GM19463 (cell line): Measurements from ENCODE around the gene THBS3.
"Not testable (repeated sequence)": the region's sequence is repeated elsewhere in the genome, so short reads cannot be mapped to it uniquely, and the experiment has no call there.

ENCODE experiments used
- ATAC-seq: cut with Tn5 transposase; IDR thresholded peaks from one replicate; pipeline ENCODE4 v1.9.1; 2021; ENCODE audit warnings: mild to moderate bottlenecking, moderate library complexity; ENCODE audit not compliant: unreplicated experiment

Gene THBS3

DNA sequence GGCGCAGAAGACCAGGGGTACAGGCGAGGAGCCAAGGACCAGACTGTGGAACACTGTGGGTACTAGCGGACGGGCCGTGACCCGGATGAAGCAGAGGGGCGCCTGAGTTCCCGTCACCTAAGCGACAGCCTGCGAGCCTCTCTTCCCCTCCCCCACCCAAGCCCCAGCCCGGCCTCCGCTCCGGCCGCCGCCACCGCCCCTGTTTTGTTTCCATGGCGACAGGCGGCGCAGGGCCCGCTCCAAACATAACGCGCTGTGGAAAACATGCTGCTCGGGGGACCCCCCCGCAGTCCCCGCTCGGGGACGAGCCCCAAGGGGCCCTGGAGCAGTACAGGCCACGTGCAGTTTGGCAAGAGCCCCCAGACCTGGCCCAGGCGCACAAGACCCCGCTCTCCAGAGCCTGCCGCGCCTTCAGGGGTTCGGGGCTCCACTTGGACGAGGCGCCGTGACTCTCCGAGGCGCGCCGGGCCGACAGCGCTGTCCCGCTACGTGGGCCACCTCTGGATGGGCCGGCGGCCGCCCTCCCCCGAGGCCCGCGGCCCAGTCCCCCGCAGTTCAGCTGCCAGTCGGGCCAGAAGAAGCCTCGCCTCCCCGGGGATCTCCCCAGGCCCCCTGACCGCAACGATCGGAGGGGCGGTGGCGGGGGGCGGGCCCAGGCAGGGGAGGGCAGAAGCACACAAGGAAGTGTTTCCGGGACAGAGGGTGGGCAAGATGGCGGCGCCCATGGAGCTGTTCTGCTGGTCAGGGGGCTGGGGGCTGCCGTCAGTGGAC is 1.0 kb upstream of the THBS3 start, which contains the start of gene MTX1:
Gene MTX1, plus strand, starts transcription at position 155 of the 771 bp plus-strand sequence. Its CDS starts 110 bp downstream, at position 265.
- ATAC-seq, result peak; percentile 83

DNA sequence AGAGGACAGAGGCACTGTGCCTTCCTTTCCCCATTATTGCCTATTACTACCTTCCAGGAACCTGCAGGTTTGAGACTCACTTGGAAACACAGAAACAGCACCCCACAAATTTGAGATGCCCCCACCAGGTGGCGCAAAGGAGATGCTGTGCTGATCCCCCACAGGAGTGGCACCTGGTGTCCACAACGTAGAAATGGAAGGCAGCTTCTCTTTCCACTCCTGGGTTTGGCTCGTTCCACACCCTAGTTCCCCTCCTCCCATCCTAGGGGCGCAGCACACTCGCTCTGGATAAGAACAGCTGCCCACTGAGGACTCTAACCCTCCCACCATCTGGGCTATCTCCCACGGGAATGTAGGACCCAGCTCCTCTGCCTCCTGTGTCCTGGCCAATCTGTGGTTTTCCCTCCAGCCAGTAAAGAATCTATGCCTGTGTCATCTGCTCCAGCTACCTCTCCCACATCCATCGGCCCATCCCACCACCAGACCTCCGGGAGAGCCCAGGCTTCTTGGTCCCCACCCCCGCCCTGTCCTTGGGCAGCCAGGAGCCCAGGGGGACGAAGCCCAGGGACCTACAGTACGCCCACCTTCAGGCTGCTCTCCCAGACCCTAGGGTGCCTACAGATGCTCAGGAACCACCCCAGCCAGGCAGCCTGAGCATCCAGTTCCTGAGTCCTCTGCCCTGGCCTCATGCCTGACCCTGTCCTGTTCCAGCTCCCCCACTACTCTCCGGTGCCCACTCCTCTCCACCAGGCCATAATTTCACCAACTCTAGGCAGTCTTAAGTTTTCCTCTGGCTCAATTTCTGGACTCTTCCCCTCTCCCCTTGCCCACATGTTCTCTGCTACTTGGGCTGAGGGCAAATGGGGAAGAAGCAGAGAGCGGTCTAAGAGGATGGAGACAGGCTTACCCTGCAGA is 549 bp downstream of the THBS3 start:
- no peak for ATAC-seq

- no peak for ATAC-seq
Observed at GRCh38 chr1:155205969-155206593, 1.6 kb downstream of the THBS3 start.

GRCh38 chr1:155205035-155205434 is 2.7 kb downstream of the THBS3 start:
- no peak for ATAC-seq

GRCh38 chr1:155202731-155203515 is 4.8 kb downstream of the THBS3 start:
- ATAC-seq, result no peak

- ATAC-seq, result no peak
Observed at GRCh38 chr1:155202198-155202597, 5.5 kb downstream of the THBS3 start.

DNA sequence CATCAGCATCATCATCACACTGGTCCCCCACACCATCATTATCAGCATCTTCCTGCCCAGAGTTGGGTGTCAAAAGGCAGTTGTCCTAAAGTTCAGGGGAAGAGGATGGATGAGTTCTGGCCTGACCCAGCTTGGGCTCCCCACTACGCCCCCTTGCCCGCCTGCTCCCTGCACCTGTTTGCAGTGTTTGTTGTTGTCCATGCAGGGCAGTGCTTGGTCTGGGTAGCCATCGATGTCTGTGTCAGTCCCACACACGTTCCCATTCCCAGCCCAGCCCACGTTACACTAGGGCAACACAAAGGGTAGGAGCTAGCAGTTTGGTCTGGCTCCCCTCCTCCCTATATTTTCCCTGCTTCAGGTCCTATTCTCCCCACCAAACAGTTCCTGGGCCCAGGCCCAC is 6.8 kb downstream of the THBS3 start:
- no peak for ATAC-seq

DNA sequence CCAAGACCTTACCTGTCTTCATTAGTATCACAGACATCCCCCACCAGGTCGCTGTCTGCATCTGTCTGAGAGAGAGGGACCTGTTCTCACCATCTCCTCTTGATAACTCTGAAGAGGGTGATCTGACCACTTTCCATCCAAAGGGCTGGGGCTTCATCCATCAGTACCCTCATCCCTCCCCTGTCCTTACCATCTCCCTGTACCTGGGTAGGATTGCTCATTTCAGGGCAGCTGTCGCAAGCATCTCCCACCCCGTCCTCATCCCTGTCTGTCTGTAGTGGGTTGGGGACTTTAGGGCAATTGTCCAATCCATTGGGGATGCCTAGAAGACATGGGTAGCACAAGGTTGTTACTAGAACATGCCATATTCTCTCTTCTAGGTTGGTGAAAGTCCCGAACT is 7.9 kb downstream of the THBS3 start:
- no peak for ATAC-seq

- no peak for ATAC-seq
Observed at GRCh38 chr1:155198547-155198906, 9.2 kb downstream of the THBS3 start.

DNA sequence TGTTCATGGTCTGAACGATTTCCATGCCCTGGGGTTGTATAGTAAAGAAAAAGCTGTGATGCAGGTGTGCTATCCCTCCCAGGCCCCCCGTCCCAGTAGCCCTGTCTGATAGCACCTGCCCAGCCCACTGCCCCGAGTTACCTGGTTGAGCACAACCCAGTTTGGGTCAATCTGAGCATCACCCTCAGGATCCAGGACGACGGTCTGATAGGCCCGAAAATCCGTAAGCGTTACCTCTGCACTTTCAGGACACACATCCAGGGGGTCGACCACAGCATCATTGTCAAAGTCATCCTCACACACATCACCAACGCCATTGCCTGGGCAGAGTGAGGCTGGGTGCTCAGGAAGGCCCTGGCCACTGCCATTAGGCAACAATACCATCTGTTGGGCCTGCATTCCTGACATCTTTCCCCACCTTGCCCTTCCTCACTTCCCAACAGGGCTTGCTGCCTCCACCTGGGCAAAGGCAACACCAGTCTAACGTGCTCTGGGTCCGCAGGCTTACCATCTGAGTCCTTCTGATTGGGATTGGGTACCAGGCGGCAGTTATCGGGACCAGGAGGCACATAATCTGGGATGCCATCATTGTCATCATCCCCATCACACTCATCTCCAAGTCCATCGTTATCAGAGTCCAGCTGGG is 9.7 kb downstream of the THBS3 start:
- no peak for ATAC-seq

- ATAC-seq, result no peak
Observed at GRCh38 chr1:155196893-155197638, 10.6 kb downstream of the THBS3 start.

DNA sequence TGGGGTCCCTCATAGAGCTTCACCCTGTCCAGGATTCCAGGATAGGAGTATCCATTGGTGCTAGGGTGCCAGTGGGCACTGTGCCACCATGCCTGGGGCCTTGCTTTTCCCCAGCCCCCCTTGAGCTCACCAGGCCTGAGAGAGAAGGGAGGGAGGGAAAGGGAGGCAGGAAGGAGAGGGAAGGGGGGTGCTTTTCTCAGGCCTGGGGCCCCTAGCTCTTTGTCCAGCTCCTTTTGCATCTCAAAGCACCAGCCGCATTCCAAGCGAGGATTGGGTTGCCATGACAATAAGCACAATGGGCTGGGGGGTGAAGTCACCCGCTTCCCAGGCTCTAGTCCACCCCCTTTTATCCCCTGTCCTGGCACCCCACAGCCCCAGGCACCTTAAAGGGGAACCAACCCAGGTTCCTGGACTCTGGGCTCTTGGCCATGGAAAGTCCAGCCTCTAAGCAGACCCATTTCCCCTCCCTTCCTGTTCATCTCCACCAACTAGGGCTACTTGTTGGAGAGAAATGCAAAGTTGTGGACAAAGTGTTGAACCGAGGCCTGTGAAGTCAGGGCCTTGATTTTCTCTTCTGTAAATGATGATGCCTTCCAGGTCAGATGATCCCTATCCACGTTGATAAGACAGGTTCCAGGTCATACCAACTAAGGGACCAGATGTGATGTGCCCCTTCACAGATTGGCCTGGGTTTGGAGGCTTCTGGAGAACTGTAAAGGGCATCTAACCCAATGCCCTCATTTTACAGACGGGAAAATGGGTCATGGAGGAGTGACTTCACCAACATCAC is 11.4 kb downstream of the THBS3 start:
- ATAC-seq, result no peak

DNA sequence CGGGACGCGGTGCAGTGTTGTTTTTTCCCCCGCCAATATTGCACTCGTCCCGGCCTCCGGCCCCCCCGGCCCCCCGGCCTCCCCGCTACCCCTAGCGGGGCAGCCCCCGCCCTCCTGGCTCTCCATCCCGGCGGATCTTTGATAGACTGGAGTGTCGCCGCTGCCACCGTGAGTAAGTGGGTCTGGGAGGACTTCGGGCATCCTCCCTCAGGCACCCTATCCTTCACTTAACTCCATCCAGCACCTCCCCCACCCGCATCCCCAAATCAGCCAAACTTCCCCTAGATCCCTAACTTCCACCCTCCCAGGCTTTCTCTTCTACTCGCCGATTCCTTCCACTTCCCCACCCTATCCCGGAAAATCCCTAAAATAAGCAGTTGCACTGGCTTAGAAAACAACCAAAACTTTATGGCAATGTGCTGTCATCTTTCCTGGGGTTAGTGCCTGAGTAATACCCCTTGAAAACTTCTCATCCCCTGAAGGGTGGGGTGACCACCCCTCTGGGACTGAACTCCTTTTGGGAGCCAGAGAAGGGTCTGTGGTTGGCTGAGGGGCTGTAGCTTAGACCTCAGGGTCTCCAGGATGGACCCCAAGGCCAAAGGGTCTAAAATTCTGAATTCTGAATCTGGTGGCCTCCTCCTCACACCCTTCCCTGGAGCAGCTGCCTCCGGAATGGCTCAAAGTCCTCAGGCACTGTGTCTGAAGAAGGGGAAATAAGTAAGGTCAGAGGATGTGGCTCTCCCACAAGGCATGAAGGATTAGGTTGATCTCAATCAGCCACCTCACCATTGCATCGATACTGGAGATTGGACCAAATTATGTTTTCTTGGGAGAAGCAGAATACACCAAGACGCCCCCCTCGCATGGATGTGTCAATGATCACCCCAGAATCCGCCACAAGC is 12.2 kb downstream of the THBS3 start:
- no peak for ATAC-seq

GRCh38 chr1:155193991-155194240 is 13.8 kb downstream of the THBS3 start:
- not testable (repeated sequence) for ATAC-seq

- peak; percentile 83 for ATAC-seq
Observed at GRCh38 chr1:155193275-155193990, 14.3 kb downstream of the THBS3 start.

- no peak for ATAC-seq
Observed at GRCh38 chr1:155192346-155193274, 15.1 kb downstream of the THBS3 start.
